ENCODE measurements around the gene ACSF2.

The ACSF2 gene

GRCh38 chr17:50483266-50483665 lies 57.2 kb downstream of the ACSF2 start:
- Mint-ChIP-seq H3K9me3 (no peaks in the 10 kb centered on the region), H3K27ac (no peak overlapping the region), H3K4me3 (no peak overlapping the region), H3K36me3 (peaks cover 10% of the 10 kb centered on the region), H3K27me3 (no peaks in the 10 kb centered on the region), H3K4me1 (peaks cover 26% of the 10 kb centered on the region)

- H3K27me3 Mint-ChIP-seq: no peaks in the 10 kb centered on the region
- no peaks in the 10 kb centered on the region for H3K9me3 Mint-ChIP-seq
- H3K27ac Mint-ChIP-seq: no peak overlapping the region
- peaks cover 8% of the 10 kb centered on the region for H3K36me3 Mint-ChIP-seq
- no peak overlapping the region for H3K4me3 Mint-ChIP-seq
- peaks cover 21% of the 10 kb centered on the region for H3K4me1 Mint-ChIP-seq
These were observed 58.6 kb downstream of the ACSF2 start for GRCh38 chr17:50484386-50485155.

GRCh38 chr17:50487213-50488096 lies 61.4 kb downstream of the ACSF2 start:
- no peak overlapping the region for H3K27ac Mint-ChIP-seq
- peaks cover 10% of the 10 kb centered on the region for H3K36me3 Mint-ChIP-seq
- H3K4me1 Mint-ChIP-seq: peaks cover 4% of the 10 kb centered on the region
- H3K9me3 Mint-ChIP-seq: no peaks in the 10 kb centered on the region
- H3K4me3 Mint-ChIP-seq: no peak overlapping the region
- H3K27me3 Mint-ChIP-seq: no peaks in the 10 kb centered on the region

- H3K4me3 Mint-ChIP-seq: no peak overlapping the region
- no peaks in the 10 kb centered on the region for H3K9me3 Mint-ChIP-seq
- no peaks in the 10 kb centered on the region for H3K27me3 Mint-ChIP-seq
- no peak overlapping the region for H3K27ac Mint-ChIP-seq
- peaks cover 7% of the 10 kb centered on the region for H3K36me3 Mint-ChIP-seq
- H3K4me1 Mint-ChIP-seq: no peaks in the 10 kb centered on the region
These were observed 62.9 kb downstream of the ACSF2 start for GRCh38 chr17:50488880-50489279.

- Mint-ChIP-seq H3K4me3 (no peak overlapping the region), H3K4me1 (no peaks in the 10 kb centered on the region), H3K27ac (no peak overlapping the region), H3K9me3 (no peaks in the 10 kb centered on the region), H3K27me3 (no peaks in the 10 kb centered on the region), H3K36me3 (peaks cover 4% of the 10 kb centered on the region)
These were observed 65.5 kb downstream of the ACSF2 start for GRCh38 chr17:50491505-50491904.

DNA sequence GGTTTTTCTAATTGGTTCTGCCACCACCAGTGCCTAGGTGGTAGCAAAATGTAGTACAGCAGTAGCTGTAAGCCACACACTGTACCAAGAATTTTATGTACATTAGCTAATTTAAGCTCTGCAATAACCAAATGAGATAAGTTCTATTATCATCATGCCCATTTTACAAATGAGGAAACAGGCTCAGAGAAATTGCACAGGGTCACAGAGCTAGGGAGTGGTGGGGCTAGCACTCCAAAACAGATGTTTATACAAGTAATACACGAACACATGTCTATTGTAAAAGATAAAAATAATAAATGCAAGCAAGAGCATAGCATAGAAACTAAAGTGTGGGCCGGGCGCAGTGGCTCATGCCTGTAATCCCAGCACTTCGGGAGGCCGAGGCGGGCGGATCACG lies 66.2 kb downstream of the ACSF2 start:
- no peaks in the 10 kb centered on the region for H3K4me1 Mint-ChIP-seq
- no peaks in the 10 kb centered on the region for H3K9me3 Mint-ChIP-seq
- no peak overlapping the region for H3K27ac Mint-ChIP-seq
- no peaks in the 10 kb centered on the region for H3K27me3 Mint-ChIP-seq
- no peak overlapping the region for H3K4me3 Mint-ChIP-seq
- H3K36me3 Mint-ChIP-seq: peaks cover 4% of the 10 kb centered on the region

DNA sequence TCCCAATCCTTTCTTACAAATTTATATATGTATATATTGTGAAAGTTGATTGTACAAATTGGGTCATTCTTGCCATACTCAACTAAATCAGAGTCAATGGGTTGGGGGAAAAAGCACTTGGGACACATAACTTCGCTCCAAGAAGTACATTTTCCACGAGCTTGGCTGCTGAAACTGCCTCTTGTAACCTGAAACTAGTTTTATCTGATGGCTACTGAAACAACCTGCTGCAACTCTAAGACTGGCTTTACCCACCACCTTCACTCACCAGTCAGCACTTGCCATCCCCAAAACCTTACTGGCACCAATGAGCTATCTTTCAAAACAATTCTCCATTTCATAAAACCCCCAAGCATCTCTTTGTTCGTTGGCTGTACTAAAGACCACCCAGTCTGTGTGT lies 67.7 kb downstream of the ACSF2 start:
- peaks cover 2% of the 10 kb centered on the region for H3K27me3 Mint-ChIP-seq
- no peaks in the 10 kb centered on the region for H3K4me1 Mint-ChIP-seq
- no peak overlapping the region for H3K4me3 Mint-ChIP-seq
- H3K36me3 Mint-ChIP-seq: peaks cover 2% of the 10 kb centered on the region
- no peak overlapping the region for H3K27ac Mint-ChIP-seq
- H3K9me3 Mint-ChIP-seq: no peaks in the 10 kb centered on the region

- peaks cover 2% of the 10 kb centered on the region for H3K27me3 Mint-ChIP-seq
- no peak overlapping the region for H3K27ac Mint-ChIP-seq
- no peak overlapping the region for H3K4me3 Mint-ChIP-seq
- H3K9me3 Mint-ChIP-seq: no peaks in the 10 kb centered on the region
- no peaks in the 10 kb centered on the region for H3K4me1 Mint-ChIP-seq
- H3K36me3 Mint-ChIP-seq: peaks cover 2% of the 10 kb centered on the region
These were observed 69.3 kb downstream of the ACSF2 start for GRCh38 chr17:50495217-50495823.

GRCh38 chr17:50495918-50496317 lies 69.9 kb downstream of the ACSF2 start:
- no peak overlapping the region for H3K4me3 Mint-ChIP-seq
- peaks cover 2% of the 10 kb centered on the region for H3K27me3 Mint-ChIP-seq
- H3K9me3 Mint-ChIP-seq: no peaks in the 10 kb centered on the region
- peaks cover 2% of the 10 kb centered on the region for H3K36me3 Mint-ChIP-seq
- no peaks in the 10 kb centered on the region for H3K4me1 Mint-ChIP-seq
- no peak overlapping the region for H3K27ac Mint-ChIP-seq

DNA sequence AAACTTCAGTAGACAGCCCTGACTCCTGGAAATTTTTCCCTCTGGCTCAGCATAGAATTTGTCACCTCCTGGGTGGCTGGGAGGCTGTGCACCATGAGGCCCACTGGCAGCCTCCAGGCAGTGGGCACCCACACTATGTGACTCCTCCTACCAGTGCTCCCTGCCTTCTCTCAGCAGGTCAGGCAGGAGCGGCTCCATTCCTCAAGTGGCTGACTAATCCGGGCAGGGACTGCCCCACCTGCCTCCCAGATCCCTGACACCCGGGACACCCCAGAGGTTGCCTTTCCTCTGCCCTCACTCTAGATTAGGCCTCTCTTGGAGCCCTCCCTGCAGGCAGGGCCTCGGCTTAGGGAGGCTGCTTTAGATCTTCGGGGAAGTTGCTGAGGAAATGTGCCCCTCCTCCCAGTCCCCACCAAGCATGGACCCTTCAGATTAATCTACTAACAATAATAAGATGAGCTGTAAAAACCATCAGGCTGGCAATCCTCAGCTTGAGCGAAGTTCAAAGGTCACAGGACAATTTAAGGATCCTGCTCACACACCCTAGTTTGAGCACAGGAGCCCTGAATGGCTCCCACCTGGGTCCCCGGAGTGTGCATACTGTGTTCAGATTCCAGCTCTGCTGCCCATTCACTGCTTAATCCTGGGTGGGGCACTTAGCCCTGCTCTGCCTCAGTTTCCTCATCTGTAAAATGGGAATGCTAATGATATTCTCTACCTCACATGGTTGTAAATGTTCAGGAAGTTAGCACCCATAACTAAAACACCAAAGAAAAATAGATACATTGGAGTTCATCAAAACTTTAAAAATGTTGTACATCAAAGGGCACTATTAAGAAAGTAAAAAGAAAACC lies 72.2 kb downstream of the ACSF2 start:
- no peaks in the 10 kb centered on the region for H3K4me1 Mint-ChIP-seq
- H3K36me3 Mint-ChIP-seq: no peaks in the 10 kb centered on the region
- H3K9me3 Mint-ChIP-seq: no peaks in the 10 kb centered on the region
- H3K27ac Mint-ChIP-seq: no peak overlapping the region
- peaks cover 2% of the 10 kb centered on the region for H3K27me3 Mint-ChIP-seq
- no peak overlapping the region for H3K4me3 Mint-ChIP-seq

DNA sequence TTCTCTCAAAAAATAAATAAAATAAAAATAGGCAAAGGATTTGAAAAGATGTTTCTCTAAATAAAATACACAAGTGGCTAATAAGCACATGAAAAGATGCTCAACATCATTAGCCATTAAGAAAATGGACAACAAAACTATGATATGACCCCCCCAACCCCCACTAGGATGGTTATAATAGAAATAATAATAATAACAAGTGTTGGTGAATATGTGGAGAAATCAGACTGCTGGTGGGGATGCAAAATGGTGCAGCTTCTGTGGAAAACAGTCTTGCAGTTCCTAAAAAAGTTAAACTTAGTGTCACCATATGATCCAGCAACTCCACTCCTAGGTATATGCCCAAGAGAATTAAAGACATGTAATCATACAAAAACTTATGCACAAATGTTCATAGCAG lies 73.3 kb downstream of the ACSF2 start:
- no peak overlapping the region for H3K27ac Mint-ChIP-seq
- no peak overlapping the region for H3K4me3 Mint-ChIP-seq
- no peaks in the 10 kb centered on the region for H3K9me3 Mint-ChIP-seq
- H3K36me3 Mint-ChIP-seq: no peaks in the 10 kb centered on the region
- peaks cover 2% of the 10 kb centered on the region for H3K27me3 Mint-ChIP-seq
- peaks cover 5% of the 10 kb centered on the region for H3K4me1 Mint-ChIP-seq

- no peaks in the 10 kb centered on the region for H3K36me3 Mint-ChIP-seq
- H3K27ac Mint-ChIP-seq: no peak overlapping the region
- H3K4me1 Mint-ChIP-seq: peaks cover 9% of the 10 kb centered on the region
- peaks cover 2% of the 10 kb centered on the region for H3K27me3 Mint-ChIP-seq
- no peaks in the 10 kb centered on the region for H3K9me3 Mint-ChIP-seq
- H3K4me3 Mint-ChIP-seq: no peak overlapping the region
These were observed 73.7 kb downstream of the ACSF2 start for GRCh38 chr17:50499721-50500120.

GRCh38 chr17:50501054-50501453 lies 75.0 kb downstream of the ACSF2 start:
- peaks cover 2% of the 10 kb centered on the region for H3K27me3 Mint-ChIP-seq
- no peak overlapping the region for H3K4me3 Mint-ChIP-seq
- H3K36me3 Mint-ChIP-seq: no peaks in the 10 kb centered on the region
- H3K4me1 Mint-ChIP-seq: peaks cover 18% of the 10 kb centered on the region
- no peak overlapping the region for H3K27ac Mint-ChIP-seq
- H3K9me3 Mint-ChIP-seq: no peaks in the 10 kb centered on the region

- H3K4me3 Mint-ChIP-seq: no peak overlapping the region
- H3K9me3 Mint-ChIP-seq: no peaks in the 10 kb centered on the region
- peaks cover 2% of the 10 kb centered on the region for H3K27me3 Mint-ChIP-seq
- no peaks in the 10 kb centered on the region for H3K36me3 Mint-ChIP-seq
- H3K4me1 Mint-ChIP-seq: peaks cover 19% of the 10 kb centered on the region
- H3K27ac Mint-ChIP-seq: no peak overlapping the region
These were observed 76.4 kb downstream of the ACSF2 start for GRCh38 chr17:50502301-50502990.
